Measurements from ENCODE around the gene ZNF574. TPM values are rescaled to one million over a fixed set of nuclear protein-coding genes. Genes with fewer than 3 reads are reported as not detected.

The ZNF574 gene
- total RNA-seq, 1 experiment from 2014 or later: 24.6 TPM

DNA sequence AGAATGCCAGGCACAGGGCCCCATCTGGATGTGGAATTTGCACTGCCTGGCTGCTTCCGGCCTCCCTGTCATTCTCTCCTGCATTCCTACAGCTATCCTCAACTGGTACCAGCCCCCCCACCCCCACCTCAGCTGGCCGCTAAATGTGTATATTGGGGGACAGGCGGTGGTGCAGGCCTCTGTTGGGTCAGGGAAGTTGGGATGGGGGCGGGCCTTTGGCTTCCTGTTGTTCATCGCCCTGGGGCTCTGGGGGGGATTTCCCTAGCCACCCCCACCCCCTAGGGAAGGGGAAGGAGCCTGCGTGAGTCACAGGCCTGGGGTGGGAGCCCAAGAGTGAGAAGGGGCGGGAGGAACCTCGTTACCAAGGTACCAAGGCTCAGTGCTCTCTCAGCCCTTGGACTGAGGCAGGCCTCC, 45.7 kb downstream of the ZNF574 start:
- no peaks in the 10 kb centered on the region for H3K36me3 ChIP-seq (ENCODE audit: control insufficient read depth in 1 of 2, insufficient read depth in 2 of 2, low read length in 2 of 2)
- H3K4me2 ChIP-seq (ENCODE audit: low read length): no peak overlapping the region
- no peak for DNase-seq (ENCODE audit: low read depth, low spot score)
- no peaks in the 10 kb centered on the region for H3K27me3 ChIP-seq (ENCODE audit: insufficient read depth, low read length)
- H3K9ac ChIP-seq (ENCODE audit: low read length): no peak overlapping the region
- peaks cover 0 to 8% of the 10 kb centered on the region in 2 experiments; a peak in 2 of 4 replicates for H3K4me1 ChIP-seq (ENCODE audit: control insufficient read depth in 1 of 2, insufficient read depth in 2 of 2, low read length in 2 of 2)
- no peak overlapping the region for H2AFZ ChIP-seq (ENCODE audit: low read depth, low read length, poor library complexity, severe bottlenecking)
- RAD21 ChIA-PET (ENCODE audit: low non-redundant PET in 1 of 2, low total read pairs in 2 of 2, uncharacterized antibody in 2 of 2, unreplicated experiment in 2 of 2): no interaction called here
- H3K9me3 ChIP-seq (ENCODE audit: control insufficient read depth in 1 of 2, insufficient read depth in 1 of 2, low read depth in 1 of 2, low read length in 2 of 2): no peaks in the 10 kb centered on the region
- intact Hi-C loops (cut with micrococcal nuclease): no loop called here
- POLR2A ChIA-PET: no interaction called here
- H3K4me3 ChIP-seq (replicated peaks in 1 of 2; ENCODE audit: low read depth in 1 of 2, low read length in 2 of 2): no peak overlapping the region
- ATAC-seq: no peak
- H3K79me2 ChIP-seq (ENCODE audit: insufficient read depth, low read length): no peaks in the 10 kb centered on the region
- no TSS peak for BruUV-seq (replicated peaks)
- no peaks in the 10 kb centered on the region for H4K20me1 ChIP-seq (ENCODE audit: insufficient read depth)
- CTCF ChIA-PET: no interaction called here
- no peak overlapping the region for H3K27ac ChIP-seq (ENCODE audit: low read depth, low read length)
- TF ChIP-seq ZFX (IDR thresholded peaks at IDR 0.05) (no peak), ELF1 (IDR thresholded peaks at IDR 0.05; ENCODE audit: borderline replicate concordance, low read depth) (no peak), FOSL1 (IDR thresholded peaks at IDR 0.05; ENCODE audit: low read depth) (no peak), ZNF274 (IDR thresholded peaks at IDR 0.05; ENCODE audit: low read depth, low read length) (no peak), CBX3 (IDR thresholded peaks at IDR 0.05; ENCODE audit: low read depth) (no peak), EZH2 (IDR thresholded peaks at IDR 0.05) (no peak), SP1 (IDR thresholded peaks at IDR 0.05; ENCODE audit: low read depth) (no peak), POLR2AphosphoS5 (IDR thresholded peaks at IDR 0.05; ENCODE audit: low read depth, low read length) (no peak), EZH2phosphoT487 (IDR thresholded peaks at IDR 0.05; ENCODE audit: borderline replicate concordance) (no peak), EGR1 (IDR thresholded peaks at IDR 0.05; ENCODE audit: low read depth) (no peak), CEBPB (IDR thresholded peaks at IDR 0.05; ENCODE audit: low read depth) (no peak), SRF (IDR thresholded peaks at IDR 0.05; ENCODE audit: low read depth) (no peak), RAD21 (IDR thresholded peaks at IDR 0.05; ENCODE audit: low read depth) (no peak)
- TF ChIP-seq, protein P1, sequence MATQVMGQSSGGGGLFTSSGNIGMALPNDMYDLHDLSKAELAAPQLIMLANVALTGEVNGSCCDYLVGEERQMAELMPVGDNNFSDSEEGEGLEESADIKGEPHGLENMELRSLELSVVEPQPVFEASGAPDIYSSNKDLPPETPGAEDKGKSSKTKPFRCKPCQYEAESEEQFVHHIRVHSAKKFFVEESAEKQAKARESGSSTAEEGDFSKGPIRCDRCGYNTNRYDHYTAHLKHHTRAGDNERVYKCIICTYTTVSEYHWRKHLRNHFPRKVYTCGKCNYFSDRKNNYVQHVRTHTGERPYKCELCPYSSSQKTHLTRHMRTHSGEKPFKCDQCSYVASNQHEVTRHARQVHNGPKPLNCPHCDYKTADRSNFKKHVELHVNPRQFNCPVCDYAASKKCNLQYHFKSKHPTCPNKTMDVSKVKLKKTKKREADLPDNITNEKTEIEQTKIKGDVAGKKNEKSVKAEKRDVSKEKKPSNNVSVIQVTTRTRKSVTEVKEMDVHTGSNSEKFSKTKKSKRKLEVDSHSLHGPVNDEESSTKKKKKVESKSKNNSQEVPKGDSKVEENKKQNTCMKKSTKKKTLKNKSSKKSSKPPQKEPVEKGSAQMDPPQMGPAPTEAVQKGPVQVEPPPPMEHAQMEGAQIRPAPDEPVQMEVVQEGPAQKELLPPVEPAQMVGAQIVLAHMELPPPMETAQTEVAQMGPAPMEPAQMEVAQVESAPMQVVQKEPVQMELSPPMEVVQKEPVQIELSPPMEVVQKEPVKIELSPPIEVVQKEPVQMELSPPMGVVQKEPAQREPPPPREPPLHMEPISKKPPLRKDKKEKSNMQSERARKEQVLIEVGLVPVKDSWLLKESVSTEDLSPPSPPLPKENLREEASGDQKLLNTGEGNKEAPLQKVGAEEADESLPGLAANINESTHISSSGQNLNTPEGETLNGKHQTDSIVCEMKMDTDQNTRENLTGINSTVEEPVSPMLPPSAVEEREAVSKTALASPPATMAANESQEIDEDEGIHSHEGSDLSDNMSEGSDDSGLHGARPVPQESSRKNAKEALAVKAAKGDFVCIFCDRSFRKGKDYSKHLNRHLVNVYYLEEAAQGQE (IDR thresholded peaks at IDR 0.05; ENCODE audit: low read depth): no peak
- TF ChIP-seq, protein P2, sequence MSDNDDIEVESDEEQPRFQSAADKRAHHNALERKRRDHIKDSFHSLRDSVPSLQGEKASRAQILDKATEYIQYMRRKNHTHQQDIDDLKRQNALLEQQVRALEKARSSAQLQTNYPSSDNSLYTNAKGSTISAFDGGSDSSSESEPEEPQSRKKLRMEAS (IDR thresholded peaks at IDR 0.05): no peak
- TF ChIP-seq, protein P3, sequence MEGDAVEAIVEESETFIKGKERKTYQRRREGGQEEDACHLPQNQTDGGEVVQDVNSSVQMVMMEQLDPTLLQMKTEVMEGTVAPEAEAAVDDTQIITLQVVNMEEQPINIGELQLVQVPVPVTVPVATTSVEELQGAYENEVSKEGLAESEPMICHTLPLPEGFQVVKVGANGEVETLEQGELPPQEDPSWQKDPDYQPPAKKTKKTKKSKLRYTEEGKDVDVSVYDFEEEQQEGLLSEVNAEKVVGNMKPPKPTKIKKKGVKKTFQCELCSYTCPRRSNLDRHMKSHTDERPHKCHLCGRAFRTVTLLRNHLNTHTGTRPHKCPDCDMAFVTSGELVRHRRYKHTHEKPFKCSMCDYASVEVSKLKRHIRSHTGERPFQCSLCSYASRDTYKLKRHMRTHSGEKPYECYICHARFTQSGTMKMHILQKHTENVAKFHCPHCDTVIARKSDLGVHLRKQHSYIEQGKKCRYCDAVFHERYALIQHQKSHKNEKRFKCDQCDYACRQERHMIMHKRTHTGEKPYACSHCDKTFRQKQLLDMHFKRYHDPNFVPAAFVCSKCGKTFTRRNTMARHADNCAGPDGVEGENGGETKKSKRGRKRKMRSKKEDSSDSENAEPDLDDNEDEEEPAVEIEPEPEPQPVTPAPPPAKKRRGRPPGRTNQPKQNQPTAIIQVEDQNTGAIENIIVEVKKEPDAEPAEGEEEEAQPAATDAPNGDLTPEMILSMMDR (IDR thresholded peaks at IDR 0.05 in 2 of 3, conservative IDR thresholded peaks at IDR 0.05 in 1 of 3; ENCODE audit: borderline replicate concordance in 1 of 3, insufficient read depth in 1 of 3, low read depth in 2 of 3, low read length in 2 of 3): no peak
- TF ChIP-seq, protein P4, sequence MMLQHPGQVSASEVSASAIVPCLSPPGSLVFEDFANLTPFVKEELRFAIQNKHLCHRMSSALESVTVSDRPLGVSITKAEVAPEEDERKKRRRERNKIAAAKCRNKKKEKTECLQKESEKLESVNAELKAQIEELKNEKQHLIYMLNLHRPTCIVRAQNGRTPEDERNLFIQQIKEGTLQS (IDR thresholded peaks at IDR 0.05): no peak
- no peaks in the 10 kb centered on the region for H3K9me2 ChIP-seq (ENCODE audit: insufficient read depth)

Measured in HCT116 (cell line).